Measurements from ENCODE around the gene C4orf50.

Gene C4orf50

DNA sequence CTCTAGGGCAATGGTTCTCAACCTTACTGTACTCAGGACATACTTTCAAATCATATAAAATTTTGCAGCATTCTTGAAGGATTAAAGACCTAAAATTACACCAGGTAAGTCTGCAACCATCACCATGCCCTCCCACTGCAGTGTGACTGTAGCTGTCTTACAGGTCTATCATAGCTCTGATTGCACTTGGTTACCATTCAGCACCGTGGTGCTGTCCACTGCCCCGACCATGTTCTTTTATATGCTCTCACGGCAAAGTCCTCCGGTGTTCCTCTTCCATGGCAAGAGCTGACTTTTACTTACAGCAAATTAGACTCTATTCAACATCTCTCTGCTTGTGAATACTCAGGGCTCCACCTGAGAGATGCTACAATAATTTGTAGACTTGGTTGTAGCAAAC lies 136.9 kb downstream of the C4orf50 start:
- TF ChIP-seq GATA2 (IDR thresholded peaks at IDR 0.05; ENCODE audit: low read depth, low read length) = no peak
- no peak for TF ChIP-seq GATA3 (IDR thresholded peaks at IDR 0.05; ENCODE audit: low read depth, low read length)

DNA sequence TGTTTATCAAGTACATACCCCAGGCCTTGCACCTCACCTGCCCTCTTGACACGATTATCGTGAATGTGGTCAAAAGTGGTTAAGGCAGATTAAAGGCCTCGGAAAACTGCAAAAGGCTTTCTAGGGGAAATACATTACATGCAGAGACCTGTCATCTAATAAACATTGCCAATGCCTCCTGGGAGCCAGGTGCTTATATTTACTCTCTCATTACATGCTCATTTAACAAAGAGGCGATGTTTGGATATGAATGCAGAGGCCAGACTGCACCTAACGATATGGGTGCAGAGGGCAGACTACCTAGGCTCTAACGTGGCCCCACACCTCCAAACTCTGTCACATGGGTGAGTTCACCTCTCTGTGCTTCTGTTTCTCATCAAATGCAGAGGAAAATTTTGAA lies 139.9 kb downstream of the C4orf50 start:
- TF ChIP-seq GATA3 (IDR thresholded peaks at IDR 0.05; ENCODE audit: low read depth, low read length) (no peak), GATA2 (IDR thresholded peaks at IDR 0.05; ENCODE audit: low read depth, low read length) (no peak)

DNA sequence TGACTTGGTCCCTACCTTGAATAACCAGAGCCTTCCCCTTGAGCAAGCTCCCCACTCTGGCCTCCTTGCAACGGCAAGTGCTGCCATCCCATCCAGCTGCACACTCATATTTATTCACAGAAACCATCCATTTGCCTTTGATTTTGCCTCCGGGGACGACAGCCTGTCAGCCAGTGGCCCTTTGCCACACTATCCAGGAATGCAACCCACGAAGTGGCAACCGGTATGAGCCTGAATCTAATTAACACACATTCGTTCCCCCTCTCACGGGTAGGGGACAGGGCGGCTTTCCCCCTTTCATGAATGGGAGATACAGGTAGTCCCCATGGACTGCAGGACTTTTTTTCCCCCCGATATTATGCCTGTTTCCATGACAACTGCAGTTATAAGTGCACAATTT lies 140.8 kb downstream of the C4orf50 start:
- TF ChIP-seq GATA3 (IDR thresholded peaks at IDR 0.05; ENCODE audit: low read depth, low read length) (no peak), GATA2 (IDR thresholded peaks at IDR 0.05; ENCODE audit: low read depth, low read length) (no peak)

DNA sequence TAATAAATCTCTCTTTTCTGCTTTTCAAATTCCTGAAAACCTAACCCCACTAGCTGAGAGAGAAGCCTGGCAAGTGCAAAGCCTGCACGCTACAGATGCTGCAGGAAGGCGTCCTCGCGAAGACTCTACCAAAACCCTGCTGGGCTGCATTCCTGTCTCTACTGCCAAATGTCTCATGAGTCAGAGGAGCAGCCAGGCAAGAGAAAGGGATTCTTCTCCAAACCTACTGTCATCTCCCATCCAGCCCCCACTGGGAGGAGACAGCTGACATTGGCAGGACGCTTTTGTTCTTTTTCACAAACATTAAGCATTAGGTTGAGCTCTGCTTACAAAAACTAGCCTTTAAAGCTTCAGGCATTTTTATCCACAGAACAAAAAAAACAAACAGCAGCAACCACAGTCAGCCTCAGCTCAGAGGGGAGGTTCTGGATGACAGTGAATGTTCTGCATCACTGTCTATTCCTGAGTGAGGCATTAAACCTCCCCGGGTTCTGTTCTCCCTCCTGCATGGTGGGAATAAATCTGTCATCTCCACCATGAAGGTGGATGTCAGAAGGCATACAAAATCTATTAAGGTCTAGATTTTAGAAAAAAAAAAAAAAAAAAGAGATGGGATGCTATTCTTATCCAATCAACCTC lies 143.3 kb downstream of the C4orf50 start:
- TF ChIP-seq GATA2 (IDR thresholded peaks at IDR 0.05; ENCODE audit: low read depth, low read length) = no peak
- TF ChIP-seq GATA3 (IDR thresholded peaks at IDR 0.05; ENCODE audit: low read depth, low read length) = no peak

DNA sequence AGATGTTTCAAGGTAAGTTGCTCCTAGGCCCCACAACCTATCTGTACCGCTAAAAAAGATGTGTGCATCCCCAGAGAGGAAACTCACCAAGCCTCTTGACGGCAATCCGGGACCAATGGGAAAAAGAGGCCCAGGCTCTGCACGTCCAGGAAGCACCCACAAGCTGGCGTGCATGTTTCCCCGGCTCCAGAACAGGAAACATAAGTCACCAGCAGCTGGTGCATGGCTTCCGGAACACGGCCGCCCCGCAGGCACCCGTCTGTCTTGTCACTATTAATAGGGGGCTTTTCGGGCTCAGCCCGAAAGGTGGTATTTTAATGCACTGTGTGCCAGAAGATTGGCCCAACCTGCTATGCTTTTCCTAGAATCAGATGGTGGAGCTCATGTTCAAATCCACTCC lies 147.5 kb downstream of the C4orf50 start:
- TF ChIP-seq GATA2 (IDR thresholded peaks at IDR 0.05; ENCODE audit: low read depth, low read length) (no peak), GATA3 (IDR thresholded peaks at IDR 0.05; ENCODE audit: low read depth, low read length) (no peak)

DNA sequence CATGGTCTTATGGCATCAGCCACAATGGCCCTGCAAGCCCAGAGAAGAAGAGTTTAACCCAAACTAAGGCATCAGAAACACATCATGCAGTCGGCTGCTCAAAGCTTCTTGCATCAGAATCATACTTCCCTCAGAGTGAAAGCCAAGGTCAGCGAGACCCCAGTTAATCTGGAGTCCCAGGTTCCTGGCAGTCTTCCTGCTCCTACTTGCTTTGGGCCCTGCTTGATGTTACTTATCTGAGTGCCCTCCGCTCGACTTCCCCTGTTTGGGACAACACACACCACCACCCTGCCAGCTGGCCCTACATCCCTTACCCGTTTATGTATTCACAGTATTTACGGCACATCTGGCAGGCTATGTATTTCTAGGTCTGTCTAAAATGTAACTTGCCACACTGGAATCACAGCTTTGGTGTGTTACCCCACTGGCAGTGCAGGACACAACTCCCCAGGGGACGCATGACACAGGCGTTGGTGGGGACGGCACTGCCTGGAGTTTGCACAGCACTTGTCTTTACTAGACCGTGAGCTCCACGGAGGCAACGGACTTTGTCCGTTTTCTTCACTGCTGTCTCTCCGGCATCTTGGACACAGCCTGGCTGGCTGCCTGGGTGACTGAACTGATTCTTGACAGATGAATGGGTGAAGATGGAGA lies 148.1 kb downstream of the C4orf50 start:
- TF ChIP-seq GATA3 (IDR thresholded peaks at IDR 0.05; ENCODE audit: low read depth, low read length) (no peak), GATA2 (IDR thresholded peaks at IDR 0.05; ENCODE audit: low read depth, low read length) (no peak)

DNA sequence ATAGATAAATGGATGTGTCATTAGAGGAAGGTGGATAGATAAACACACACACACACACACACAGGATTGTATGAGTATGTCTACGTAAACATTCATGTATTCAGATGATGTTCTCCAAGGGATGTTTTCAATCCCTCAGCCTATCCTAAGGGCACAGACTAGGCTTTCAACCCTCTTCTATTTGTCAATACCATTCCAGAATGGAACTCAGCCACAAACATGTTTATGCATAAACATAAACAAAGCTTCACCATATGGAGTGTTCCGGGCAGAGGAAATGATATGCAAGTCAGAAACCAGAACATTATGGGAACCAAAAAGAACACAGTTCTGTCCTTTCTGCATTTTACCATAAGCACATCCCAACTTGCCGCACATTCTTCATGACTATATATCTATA lies 150.4 kb downstream of the C4orf50 start:
- TF ChIP-seq GATA3 (IDR thresholded peaks at IDR 0.05; ENCODE audit: low read depth, low read length) = no peak

DNA sequence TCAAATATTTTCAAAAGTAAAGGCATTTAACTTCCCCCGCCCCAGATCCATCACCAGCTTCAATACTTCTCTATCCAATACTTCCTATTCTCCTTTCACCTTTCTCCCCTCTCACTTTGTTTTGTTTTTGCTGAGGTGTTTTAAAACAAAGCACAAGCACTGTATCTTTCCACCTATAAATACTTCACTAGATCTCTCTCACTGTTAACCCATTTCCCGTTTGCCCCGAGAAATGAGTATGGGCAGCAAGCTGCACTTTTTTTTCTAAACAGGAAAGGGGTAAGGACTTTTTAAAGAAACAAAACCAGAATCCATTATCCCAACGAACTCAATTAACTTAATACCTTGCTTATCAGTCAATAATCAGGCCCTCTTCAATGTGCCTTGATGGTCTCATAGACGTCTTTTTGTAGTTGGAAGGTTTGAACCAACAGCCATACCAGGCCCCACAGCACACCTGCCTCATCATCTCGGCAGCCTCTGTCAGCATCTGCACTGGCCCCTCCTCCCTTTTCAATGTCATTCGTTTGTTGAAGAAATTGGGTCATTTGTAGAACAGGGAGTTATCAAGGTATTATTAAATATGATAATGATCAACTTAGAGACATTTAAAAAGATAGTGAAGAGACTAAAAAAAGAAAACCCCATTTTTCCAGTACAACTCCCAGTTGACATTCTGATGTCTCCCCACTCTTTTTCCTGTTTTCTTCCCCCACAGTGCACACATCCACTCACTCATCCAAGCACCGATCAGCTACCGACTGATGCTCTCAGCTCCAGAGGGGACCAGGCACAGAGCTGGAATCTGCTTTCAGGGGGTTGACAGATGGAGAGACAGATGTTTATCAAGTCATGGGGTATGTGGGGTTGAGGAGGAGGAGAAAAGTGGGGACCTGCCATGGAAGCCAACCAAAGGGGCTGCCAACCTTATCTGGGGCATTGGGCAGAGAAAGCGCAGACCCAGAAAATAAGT lies 151.1 kb downstream of the C4orf50 start:
- TF ChIP-seq GATA2 (IDR thresholded peaks at IDR 0.05; ENCODE audit: low read depth, low read length) (no peak), GATA3 (IDR thresholded peaks at IDR 0.05; ENCODE audit: low read depth, low read length) (no peak)

DNA sequence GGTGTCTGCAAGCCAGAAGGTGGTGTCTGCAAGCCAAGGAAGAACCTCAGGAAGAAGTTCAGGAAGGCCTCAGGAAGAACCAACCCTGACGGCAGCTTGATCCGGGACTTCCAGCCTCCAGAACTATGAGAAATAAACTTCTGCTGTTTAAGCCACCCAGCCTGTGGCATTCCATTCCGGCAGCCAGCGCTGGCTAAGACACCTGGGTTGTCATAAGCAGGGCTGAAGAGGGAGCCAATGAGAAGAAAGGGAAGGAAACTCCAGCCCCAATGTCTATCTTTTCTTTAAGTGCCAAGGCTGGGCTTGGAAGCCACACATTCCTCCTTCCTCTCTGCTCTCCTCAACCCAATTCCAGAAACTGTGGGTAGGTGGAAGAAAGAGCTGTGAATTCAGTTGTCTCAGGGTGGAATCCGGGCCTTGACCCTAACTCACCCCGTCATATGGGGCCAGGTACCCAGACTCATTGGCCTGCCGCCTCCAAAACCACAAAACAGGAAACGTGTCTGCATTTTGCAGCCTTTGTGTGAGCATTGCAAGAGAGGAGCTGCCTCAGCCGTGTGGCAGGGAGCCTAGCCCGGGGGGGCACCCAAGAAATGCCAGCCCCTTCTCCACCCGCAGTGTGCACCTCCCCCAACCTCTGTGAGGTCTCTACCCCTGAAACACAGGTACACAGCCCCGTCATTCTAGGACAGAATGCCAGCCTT lies 152.2 kb downstream of the C4orf50 start:
- TF ChIP-seq GATA2 (IDR thresholded peaks at IDR 0.05; ENCODE audit: low read depth, low read length) (no peak), GATA3 (IDR thresholded peaks at IDR 0.05; ENCODE audit: low read depth, low read length) (no peak)

DNA sequence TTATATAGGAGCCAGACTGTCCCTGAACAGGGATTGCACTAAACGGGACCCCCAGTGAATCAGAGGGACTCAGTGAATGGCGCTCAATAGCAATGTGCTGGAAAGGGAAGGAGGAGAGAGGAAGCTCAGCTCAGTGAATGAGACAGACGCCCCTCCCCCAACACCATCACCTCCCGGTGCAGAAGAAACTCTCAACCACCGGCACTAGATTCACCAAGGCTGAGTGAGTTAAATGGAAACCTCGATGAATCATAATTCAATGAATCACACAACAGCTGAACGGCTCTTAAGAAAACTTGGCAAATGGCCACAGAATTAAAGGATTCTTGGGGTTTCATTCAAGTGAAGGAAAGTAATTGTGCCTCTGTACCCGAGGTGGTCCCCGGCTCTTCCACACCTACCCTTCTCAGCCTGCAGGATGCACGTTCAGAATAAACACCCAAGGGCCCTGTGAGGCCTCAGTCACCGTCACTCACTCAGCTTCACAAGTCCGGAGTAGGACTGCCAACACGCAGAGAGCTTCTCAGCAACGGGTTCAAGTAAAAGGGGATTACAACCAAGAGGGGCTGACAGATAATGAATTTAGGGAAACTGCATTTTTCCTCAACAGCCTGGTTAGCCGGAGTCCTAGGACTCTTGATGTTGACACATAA lies 154.6 kb downstream of the C4orf50 start:
- TF ChIP-seq GATA2 (IDR thresholded peaks at IDR 0.05; ENCODE audit: low read depth, low read length) (no peak), GATA3 (IDR thresholded peaks at IDR 0.05; ENCODE audit: low read depth, low read length) (no peak)

DNA sequence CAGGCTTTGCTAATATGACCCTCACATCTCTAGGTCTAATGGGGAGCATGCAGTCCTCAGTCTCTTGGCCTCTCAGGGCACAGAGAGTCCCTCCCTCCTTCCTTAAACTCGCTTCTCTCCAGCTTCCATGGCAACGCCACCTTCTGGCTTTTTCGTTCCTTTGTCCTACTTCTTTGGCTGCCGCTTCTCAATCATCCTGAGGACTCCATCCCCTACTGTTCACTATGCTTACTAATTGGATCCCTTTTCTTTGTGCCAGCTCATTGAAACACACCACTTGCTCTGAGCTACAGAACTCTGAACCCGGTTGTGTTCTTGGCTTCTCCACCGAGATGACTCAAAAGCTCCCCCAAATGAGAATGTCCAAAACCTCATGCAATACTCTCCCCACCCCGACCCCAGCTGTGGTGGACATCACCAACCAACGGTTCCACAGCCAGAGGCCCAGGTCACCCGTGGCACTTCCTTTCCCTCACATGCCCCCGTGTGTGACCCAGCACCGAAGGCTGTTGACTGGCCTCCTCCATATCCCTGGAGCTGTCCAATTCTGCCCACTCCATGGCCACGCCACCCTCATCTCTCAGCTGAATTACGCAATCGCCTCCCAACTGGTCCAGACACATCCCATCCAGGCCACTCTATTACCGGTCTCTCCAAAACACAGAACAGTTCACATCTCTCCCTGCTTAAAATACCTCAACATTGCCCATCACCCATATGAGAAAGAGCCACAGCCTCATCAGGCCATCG lies 160.0 kb downstream of the C4orf50 start:
- TF ChIP-seq GATA2 (IDR thresholded peaks at IDR 0.05; ENCODE audit: low read depth, low read length) (no peak), GATA3 (IDR thresholded peaks at IDR 0.05; ENCODE audit: low read depth, low read length) (no peak)

DNA sequence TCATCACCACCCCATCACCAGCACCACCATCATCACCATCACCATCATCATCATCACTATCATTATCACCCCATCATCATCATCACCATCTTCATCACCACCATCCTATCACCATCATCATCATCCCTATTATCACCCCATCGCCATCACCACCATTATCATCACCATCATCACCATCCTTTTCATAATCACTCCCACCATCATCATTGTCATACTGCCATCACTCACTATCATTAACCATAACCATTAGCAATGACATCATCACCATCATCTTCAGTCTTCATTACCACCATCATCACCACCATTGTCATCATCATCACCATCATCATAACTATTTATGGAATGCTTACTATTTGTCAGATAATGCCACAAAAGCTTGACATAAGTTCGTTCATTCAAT lies 161.0 kb downstream of the C4orf50 start:
- TF ChIP-seq GATA3 (IDR thresholded peaks at IDR 0.05; ENCODE audit: low read depth, low read length) (no peak), GATA2 (IDR thresholded peaks at IDR 0.05; ENCODE audit: low read depth, low read length) (no peak)

DNA sequence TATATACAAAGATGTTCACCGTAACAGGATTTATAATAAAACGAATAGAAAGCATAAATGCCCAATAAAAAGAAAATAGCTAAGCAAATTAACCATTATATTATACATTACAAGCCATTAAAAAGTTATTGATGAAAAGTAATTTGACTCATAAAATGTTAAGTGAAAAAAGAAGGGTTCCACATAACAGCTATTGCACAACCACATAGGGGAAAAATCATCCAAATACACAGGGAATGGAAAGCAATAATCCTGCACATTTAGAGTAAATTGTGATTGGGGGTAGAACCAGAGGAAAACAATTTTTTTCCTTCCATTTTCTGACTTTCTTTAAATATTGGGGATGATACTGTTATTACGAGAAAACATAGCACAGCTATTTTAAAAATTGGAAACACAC lies 163.3 kb downstream of the C4orf50 start:
- TF ChIP-seq GATA2 (IDR thresholded peaks at IDR 0.05; ENCODE audit: low read depth, low read length) = no peak
- no peak for TF ChIP-seq GATA3 (IDR thresholded peaks at IDR 0.05; ENCODE audit: low read depth, low read length)
